K562 (cell line): ENCODE results near the gene ZNF276. TPM values are rescaled to one million over a fixed set of nuclear protein-coding genes. Genes with fewer than 3 reads are reported as not detected.

Source experiments
- ELF1 ChIP-seq: fragments of 200-800 bp; sonication (Bioruptor generic); IDR thresholded peaks from 2 replicates; pipeline ENCODE4 v1.6.1; 2016; ENCODE audit warnings: missing genetic modification characterization, missing compliant biosample characterization
- FUS ChIP-seq: fragments of 200-400 bp; formaldehyde crosslinking; optimal IDR thresholded peaks from 2 replicates; pipeline ENCODE3; 2017; ENCODE audit warnings: low read depth, low read length
- GTF2A2 ChIP-seq: IDR thresholded peaks from 2 replicates; pipeline ENCODE4 v1.6.1; 2016; ENCODE audit warnings: mild to moderate bottlenecking, missing genetic modification characterization, missing compliant biosample characterization
- HEY1 ChIP-seq: fragments of 250-450 bp; sonication (Bioruptor Pico); IDR thresholded peaks from 2 replicates; pipeline ENCODE4 v1.5.0; 2020; ENCODE audit warnings: mild to moderate bottlenecking, moderate library complexity, borderline replicate concordance
- REST ChIP-seq, 2 experiments: fragments of 450-650 bp; formaldehyde crosslinking in 1 of 2; IDR thresholded peaks; 2 replicates each; pipeline versions ENCODE4 v1.4.0 to v1.6.1; 2014 to 2020; ENCODE audit warnings: mild to moderate bottlenecking in 2 of 2, borderline replicate concordance in 1 of 2, low read depth in 1 of 2
- RFX5 ChIP-seq: IDR thresholded peaks from 2 replicates; pipeline ENCODE4 v1.6.1; 2011; ENCODE audit warnings: low read depth, mild to moderate bottlenecking, improper control_type of control experiment, low read length
- SP2 ChIP-seq: IDR thresholded peaks from 2 replicates; pipeline ENCODE4 v1.6.1; 2011; ENCODE audit warnings: mild to moderate bottlenecking, low read depth, low read length, moderate library complexity; ENCODE audit not compliant: poor library complexity, severe bottlenecking; ENCODE audit errors: extremely low read depth
- TARDBP ChIP-seq: fragments of 450-650 bp; IDR thresholded peaks from 2 replicates; pipeline ENCODE4 v1.6.1; 2016
- TBL1XR1 ChIP-seq, 2 experiments: IDR thresholded peaks; 2 replicates each; pipeline ENCODE4 v1.6.1; 2012; ENCODE audit warnings: improper control_type of control experiment in 2 of 2, low read length in 2 of 2, mild to moderate bottlenecking in 1 of 2
- ZBTB49 ChIP-seq: sonication (generic); formaldehyde crosslinking; IDR thresholded peaks from 2 replicates; pipeline ENCODE4 v1.8.0; 2022; ENCODE audit warnings: missing genetic modification reagents, mild to moderate bottlenecking, borderline replicate concordance
- ZNF586 ChIP-seq: fragments of 450-650 bp; formaldehyde crosslinking; conservative IDR thresholded peaks from 2 replicates; pipeline ENCODE4 v1.4.0; 2020; ENCODE audit warnings: mild to moderate bottlenecking, moderate library complexity
- polyA plus RNA-seq, 8 experiments: library from polyadenylated mRNA; depleted of rRNA in 4 of 8; stranded (reverse) in 5 of 8; unstranded in 3 of 8; fragments of >200 nt; fragmentation: Nextera tagmentation in 2 of 8; fragmentation: Illumina TruSeq in 1 of 8; extraction: Ambion mirVana in 2 of 8; extraction: Trizol in 1 of 8; gene quantifications; 2 replicates each; pipeline versions ENCODE4 v1.2.1 to v1.2.3, GENCODE V29; 2011 to 2014; ENCODE audit warnings: inconsistent platforms in 1 of 8, missing spikeins in 1 of 8
- total RNA-seq, 7 experiments: library from RNA; depleted of rRNA in 6 of 7; stranded (reverse); fragments of >200 nt in 6 of 7; fragmentation: Illumina TruSeq in 2 of 7; extraction: Trizol in 2 of 7; gene quantifications; 2 replicates each; pipeline versions ENCODE4 v1.2.1 to v1.2.3, GENCODE V29; 2011 to 2021; ENCODE audit warnings: low replicate concordance in 1 of 7
- TF ChIP-seq, protein P1 (sequence below): sonication (generic); formaldehyde crosslinking; IDR thresholded peaks from 2 replicates; pipeline ENCODE4 v1.8.0; 2022; ENCODE audit warnings: mild to moderate bottlenecking, missing genetic modification reagents

Gene ZNF276
- total and polyA plus RNA-seq, 9 of the 15 experiments (the other 6 are each of a cell fraction or from before 2014, with no cell fraction given), result 0.49 to 43.9 (median 15.8) TPM

DNA sequence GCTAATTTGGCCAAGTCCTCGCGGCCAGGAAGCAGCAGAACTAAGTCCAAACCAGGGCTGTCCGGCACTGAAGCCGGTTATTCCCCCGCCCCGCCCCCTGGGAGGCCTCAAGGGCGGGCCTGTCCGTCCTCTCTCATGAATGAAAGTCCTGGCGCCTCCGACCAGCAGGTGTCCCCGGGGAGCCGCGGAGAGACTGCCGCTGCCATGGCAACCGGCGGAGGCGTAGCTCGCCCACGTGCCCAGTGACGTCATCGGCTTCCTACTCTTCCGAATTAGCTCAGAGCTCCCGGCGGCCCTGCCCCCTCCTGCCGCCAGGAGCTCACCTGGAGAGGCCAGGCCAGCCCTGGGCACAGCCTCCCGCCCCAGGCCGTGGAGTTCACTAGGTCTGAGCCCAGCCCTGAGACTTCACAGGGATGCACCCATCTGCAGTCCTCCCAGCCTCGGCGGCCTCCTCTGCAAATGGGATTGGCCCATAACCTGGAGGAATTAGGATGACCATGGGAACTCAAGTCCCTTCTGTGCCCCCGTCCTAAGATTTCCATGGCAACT lies 21.2 kb upstream of the ZNF276 start (continued):
- TF ChIP-seq, protein P1, sequence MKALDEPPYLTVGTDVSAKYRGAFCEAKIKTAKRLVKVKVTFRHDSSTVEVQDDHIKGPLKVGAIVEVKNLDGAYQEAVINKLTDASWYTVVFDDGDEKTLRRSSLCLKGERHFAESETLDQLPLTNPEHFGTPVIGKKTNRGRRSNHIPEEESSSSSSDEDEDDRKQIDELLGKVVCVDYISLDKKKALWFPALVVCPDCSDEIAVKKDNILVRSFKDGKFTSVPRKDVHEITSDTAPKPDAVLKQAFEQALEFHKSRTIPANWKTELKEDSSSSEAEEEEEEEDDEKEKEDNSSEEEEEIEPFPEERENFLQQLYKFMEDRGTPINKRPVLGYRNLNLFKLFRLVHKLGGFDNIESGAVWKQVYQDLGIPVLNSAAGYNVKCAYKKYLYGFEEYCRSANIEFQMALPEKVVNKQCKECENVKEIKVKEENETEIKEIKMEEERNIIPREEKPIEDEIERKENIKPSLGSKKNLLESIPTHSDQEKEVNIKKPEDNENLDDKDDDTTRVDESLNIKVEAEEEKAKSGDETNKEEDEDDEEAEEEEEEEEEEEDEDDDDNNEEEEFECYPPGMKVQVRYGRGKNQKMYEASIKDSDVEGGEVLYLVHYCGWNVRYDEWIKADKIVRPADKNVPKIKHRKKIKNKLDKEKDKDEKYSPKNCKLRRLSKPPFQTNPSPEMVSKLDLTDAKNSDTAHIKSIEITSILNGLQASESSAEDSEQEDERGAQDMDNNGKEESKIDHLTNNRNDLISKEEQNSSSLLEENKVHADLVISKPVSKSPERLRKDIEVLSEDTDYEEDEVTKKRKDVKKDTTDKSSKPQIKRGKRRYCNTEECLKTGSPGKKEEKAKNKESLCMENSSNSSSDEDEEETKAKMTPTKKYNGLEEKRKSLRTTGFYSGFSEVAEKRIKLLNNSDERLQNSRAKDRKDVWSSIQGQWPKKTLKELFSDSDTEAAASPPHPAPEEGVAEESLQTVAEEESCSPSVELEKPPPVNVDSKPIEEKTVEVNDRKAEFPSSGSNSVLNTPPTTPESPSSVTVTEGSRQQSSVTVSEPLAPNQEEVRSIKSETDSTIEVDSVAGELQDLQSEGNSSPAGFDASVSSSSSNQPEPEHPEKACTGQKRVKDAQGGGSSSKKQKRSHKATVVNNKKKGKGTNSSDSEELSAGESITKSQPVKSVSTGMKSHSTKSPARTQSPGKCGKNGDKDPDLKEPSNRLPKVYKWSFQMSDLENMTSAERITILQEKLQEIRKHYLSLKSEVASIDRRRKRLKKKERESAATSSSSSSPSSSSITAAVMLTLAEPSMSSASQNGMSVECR, result peak; percentile 90
- TF ChIP-seq TARDBP (peak; percentile 85; the same call in 1 of the 2 replicates), HEY1 (CRISPR knock-in tag) (no peak), ZNF586 (CRISPR knock-in tag) (no peak), REST (IDR thresholded peaks at IDR 0.05; ENCODE audit: borderline replicate concordance) (peak; percentile 93), REST (CRISPR knock-in tag; IDR thresholded peaks at IDR 0.05; ENCODE audit: low read depth) (no peak), ELF1 (tag) (peak; percentile 59), ZBTB49 (no peak), FUS (no peak), RFX5 (peak; percentile 82; the same call in 1 of the 2 replicates), SP2 (no peak), TBL1XR1 (IDR thresholded peaks at IDR 0.05; ENCODE audit: low read length in 2 of 2) (peak in 1 of 2 experiments; percentile 31; a peak in 1 of 4 replicates), GTF2A2 (tag) (no peak)
